Superior temporal gyrus (tissue), 1 donor: ENCODE results near the gene KLHL26.
"Not testable (repeated sequence)": the region's sequence is repeated elsewhere in the genome, so short reads cannot be mapped to it uniquely, and the experiment has no call there.

Experiments used
- DNase-seq: peaks from one replicate; pipeline ENCODE4 v3.0.0-alpha.2; 2016; ENCODE audit errors: extremely low spot score

KLHL26 gene

DNA sequence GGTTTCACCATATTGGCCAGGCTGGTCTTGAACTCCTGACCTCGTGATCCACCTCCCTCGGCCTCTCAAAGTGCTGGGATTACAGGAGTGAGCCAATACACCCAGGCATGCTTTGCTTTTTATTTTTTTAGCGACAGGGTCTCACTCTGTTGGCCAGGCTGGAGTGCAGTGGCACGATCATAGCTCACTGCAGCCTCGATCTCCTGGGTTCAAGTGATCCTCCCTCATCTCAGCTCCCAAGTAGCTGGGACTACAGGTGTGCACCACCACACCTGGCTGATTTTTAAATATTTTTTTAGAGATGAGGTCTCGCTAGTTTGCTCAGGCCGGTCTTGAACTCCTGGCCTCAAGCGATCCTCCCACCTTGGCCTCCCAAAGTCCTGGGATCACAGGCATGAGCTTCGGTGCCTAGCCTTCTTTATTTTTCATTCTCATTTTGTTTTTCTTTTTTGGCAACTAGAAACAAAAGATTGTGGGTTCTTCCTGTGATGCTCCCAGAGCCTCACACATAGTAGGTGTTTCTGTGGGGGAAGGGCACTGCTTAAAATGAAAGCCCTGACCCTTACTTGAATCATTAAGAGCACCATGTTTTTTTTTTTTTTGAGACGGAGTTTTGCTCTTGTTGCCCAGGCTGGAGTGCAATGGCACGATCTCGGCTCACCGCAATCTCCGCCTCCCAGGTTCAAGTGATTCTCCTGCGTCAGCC lies 36.0 kb upstream of the KLHL26 start:
- DNase-seq: not testable (repeated sequence)

DNA sequence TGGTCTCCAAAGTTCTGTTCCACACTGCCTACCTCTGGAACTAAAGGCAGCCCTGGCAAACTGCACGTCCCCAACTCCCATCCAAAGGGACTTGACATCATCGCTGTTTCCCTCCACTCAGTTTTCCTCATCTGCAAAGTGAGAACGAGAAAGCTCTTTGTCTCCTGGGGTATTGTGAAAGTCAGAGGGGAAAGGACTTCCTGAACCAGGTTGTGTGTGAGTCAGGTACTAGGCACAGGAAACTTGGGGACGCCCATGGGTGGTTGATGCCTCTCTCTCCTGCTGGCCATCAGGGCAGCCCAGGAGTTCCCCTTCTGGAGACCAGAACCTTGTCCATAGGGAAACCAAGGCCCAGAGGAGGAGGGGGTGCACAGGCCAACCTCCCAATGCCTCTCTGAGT lies 35.0 kb upstream of the KLHL26 start:
- DNase-seq: no peak

DNA sequence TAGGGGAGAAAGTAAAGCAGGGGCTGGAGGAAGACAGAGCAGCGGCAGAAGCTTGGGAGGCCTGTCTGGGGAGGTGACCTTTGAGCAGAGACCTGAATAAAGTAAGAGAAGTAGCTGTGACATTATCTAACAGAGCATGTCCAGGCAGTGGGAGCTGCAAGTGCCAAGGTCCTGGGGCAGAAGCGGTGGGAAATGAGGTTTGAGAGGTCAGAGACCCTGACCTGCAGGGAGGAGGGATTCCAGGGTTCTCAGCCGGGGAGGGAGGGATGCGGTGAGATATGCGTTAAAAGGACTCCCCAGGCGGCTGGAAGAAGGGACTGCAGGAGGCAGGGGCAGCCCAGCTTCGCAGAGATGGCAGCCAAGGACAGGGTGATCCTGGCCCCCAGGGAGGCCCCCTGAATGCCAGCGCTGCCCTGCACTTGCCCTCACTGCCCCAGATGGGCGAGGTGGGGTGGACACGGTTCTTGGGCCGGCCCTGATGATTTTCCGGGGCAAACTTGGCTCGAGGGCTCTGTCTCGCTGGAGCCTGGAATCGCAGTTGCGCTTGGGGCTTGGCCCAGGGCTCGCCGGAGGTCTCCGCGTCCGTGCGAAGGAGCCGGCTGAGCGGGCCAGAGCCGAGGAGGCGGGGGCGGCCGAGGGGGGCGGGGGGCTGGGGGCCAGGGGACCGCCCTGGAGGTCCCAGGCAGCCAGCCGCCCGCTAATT lies 33.4 kb upstream of the KLHL26 start:
- no peak for DNase-seq

DNA sequence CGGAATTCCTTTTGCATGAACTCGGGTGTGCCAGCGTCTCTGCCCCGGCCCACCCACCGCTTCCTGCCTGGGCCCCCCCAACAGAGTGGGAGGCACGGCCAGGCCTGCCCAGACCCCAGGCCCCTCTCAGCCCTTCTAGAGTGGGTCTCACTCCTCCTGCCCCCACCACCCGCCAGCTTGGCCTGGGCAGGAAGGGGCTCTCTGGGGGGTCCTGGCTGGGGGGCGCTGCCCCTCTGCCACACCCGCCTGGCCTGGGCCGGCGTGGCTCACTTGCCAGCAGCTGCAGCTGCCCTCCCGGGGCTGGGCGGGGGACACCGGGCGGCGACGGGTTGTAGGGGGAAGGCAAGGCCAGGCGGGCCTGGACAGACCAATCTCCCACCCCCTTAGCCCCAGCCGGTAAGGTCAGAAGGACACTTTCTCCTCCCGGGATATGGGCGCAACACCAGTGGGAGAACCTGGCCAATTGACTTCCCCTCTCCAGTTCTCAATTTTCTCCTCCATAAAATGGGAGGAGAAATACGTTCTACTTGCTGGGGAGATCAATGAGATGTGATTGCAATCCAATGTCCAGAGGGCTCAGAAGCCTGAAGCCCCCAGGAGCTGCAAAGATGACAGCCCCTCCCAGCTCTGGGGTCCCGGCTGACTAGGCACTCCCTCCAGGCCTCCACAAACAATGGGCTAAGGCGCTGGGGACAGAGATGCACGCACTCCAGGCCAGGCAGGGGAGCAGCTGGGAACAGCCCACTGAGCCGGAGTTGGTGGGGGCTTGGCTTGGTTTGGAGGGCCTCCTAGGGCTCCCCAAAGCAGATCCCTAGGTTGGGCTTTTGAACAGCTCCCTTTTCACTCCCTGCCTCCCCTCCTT lies 32.6 kb upstream of the KLHL26 start:
- DNase-seq: no peak

DNA sequence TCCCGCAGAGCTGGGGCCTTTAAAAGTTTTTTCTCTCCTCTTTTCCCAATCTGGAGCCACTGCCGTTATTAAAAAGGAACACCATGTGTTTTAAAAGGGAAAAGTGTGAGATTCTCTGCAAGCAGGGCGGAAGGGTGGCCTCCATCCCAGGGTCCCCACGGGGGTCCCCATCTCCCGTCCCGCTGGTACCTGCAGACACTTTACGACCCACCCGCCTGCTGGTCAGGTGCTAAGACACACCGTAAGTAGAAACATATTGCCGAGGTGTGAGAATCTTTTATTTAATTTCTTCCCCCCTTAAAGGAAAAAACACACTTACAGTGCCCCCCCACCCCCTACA lies 32.0 kb upstream of the KLHL26 start:
- DNase-seq: no peak

DNA sequence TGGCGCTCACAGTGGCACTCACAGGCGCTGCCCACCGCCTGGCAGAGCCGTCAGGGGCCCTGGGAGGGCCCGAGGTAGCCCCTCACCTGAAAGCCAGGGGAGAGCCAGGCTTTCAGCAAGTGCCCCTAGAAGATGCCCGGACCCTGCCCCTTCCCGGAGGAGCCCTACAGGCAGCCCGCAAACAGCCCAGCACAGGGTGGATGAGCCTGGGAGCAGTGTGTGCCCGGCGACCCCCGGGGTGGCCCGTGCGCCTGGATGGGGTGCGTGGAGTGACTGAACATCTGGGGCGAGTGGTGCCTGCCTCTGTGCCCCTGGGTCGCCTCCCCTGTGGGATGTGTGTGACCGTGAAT lies 31.7 kb upstream of the KLHL26 start:
- no peak for DNase-seq

DNA sequence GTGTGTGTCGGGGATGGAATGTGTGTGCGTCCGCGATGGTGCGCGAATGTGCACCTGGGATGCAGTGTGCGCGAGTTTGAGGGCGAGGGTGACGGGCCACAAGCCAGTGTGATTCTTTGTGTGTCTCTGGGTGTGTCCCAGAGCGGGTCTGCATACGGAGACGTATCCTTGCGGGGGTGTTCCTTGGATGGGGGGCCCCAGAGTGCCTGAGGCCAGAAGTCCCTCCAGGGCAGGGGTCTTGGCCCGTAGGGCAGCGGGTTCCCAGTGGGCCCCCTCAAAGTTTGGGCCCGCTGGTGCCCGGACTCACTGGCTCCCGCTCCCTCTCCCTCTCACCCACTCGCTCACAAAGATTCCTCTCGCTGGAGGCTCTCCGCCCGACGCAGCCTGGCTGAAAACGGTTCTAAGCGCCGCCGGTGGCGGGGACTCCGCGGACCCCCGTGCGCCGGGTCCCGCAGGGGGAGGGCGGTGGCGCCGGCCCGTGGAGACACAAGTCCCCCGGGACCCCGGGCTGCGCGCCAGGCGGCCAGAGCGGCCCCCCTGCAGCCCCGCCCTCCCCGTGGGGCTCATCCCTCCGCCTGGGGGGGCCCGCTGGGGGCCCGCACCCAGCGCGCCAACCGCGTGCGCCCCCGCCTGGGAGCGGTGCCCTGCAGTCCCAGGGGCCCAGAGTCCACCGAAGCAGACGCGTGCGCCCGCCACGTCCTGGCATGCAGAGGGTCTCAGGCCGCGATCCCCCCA lies 31.1 kb upstream of the KLHL26 start:
- no peak for DNase-seq

DNA sequence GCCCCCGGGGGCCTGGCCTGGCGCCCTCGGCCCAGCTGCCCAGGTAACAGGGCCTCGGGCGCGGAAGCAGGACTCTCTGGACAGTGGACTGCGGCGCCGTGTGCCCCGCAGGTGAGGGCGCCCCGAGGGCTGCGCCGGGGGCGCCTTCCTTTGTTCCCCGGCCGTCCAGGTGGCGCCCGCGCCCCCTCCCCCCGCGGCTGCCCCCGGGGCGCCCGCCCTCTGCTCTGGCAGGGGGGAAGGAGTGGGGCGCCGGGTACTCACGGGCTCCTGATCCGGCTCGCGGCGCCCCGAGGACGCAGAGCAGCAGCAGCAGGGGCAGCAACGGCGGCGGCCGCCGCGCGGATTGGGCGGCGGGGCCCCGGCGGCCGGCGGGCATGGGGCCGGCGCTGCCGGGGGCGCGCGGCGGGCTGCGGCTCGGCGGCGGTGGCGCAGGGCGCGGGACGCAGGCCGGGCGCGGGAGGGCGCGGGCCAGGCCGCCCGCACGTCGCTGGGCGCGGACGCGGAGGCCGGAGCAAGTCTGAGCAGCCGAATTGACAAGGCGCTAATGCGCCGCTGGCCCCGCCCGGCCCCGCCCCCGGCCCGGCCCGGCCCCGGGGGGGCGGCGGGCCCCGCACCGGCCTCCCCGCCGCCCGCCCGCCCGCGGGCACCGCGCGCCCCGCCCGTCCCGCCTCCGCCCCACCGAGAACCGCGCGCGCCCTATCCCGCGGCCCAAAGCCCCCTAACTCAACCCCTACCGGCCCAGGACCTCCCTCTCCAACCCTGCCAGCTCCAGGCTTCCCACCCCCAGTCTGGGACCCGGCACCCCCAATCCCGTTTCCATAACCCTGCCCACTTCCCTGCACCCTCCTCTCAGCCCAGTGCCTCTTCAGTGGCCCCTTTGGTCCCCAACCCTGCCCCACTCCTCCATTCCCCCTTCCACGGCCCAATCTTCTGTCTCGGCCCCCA lies 30.3 kb upstream of the KLHL26 start, which contains the start of gene CRLF1:
CRLF1 (minus strand) TSS at position 519 of the 945 bp plus-strand sequence; CDS start at position 376, 143 bp downstream.
- no peak for DNase-seq

DNA sequence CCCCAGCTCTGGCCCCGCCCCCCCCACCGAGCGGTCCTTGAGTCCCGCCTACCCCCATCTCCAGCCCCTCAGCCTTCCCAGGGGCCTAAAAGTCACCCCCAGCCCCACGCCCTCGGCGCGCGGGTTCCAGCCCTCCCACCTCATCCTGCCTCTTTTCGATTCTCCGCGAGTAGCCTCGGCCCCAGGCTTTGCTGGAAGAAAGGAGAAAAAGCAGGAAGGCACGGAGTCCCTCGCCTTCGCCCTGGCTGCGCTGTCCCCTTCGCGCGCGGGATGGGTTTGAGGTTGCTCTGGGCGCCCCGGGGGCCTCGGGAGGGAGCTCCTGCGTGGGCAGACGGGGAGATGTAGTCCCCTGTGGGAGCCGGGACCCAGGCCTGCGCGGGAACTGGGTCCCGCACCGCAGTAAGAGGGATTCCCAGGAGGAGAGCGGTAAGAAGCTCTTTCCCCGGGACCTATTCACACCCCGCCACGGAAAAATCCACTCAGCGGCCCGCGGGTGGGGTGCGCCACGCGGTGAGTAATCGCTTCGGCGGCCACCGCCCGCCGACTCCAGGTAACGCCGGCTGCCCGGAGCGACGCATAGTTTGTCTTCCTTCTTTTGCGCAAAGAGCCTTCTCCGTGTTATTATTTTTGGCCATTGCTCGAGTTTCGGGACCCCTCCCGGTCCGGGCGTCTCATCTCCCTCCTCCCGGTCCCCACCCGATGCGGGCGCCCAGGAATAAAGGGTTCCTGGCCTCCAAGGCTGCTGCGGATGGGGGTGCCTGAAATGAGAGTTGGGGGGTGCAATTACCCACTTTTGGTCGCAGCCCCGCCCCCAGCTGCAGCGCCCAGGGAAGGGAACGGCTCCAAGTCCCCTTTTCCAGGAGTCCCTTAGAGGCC lies 29.4 kb upstream of the KLHL26 start:
- no peak for DNase-seq

DNA sequence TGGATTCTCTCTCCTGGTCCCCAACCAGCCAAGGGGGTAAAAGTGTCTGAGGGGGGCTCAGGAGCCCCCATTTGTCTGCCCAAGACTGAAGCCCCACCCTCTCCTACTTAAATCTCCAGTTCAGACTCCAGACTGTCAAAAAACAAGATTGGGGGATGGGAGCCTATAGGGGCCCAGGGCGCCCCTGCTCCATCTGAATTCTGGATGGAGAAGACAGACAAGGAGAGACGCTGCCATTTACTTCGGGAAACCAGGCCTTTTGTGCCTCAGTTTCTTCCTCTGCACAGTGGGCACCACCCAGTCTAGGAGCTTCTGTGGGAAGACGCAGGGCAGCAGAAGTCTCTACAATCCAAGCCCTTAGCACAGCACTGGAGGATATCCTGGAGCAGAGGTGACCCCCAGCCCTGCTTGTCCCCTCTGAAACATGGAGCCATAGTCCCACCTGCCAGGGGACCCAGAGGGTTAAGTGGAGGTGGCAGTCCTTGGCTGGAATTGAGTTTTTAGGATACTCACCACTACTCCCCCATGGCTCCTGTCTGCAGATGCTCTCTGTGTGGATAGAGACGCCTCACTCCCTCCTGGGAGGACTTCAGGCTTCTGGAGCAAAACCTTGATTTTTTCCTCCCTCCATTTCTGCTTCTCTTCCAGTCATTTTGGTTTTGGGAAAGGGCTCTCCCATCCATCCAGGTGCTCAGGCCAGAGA lies 28.6 kb upstream of the KLHL26 start:
- DNase-seq: no peak

DNA sequence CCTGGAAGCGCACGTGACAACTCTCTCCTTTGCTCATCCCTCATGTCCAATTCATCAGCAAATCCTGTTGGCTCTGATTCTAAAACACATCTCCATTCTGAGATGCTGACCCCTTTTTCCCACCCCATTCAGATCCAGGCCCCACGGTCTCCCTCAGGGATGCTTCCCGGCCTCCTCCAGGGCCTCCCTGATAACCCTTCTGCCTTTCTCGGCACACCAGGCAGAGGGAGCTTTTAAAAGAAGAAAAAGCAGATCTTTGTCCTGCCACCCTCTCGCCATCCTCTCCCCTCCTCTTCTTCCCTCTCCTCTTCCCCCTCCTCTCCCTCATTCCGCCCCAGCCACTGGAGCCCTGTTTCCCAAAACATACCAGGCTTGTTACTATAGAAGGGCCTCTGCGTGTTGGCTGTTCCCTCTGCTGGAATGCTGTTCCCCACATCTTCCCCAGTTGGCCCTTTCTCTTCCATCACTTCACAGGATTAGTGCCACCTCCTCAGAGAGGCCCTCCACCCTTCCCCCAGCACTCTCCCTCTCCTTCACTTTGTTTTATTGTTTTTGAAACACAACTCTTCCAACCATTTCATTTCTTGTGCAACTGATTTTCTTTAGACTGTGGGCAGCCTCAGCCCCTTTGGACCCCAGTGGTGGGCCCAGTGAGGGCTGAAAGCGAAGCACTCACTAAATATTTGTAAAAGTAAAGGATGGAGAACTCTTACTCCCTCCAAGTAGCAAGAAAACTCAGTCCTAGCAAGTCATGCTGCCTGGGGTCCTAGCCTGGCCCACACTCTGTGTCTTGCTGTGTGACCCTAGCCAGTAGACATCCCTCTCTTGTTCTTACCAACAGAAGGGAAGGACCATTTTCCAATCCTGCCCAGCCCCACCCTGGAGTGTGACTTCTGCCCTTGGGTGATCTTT lies 27.8 kb upstream of the KLHL26 start:
- no peak for DNase-seq

DNA sequence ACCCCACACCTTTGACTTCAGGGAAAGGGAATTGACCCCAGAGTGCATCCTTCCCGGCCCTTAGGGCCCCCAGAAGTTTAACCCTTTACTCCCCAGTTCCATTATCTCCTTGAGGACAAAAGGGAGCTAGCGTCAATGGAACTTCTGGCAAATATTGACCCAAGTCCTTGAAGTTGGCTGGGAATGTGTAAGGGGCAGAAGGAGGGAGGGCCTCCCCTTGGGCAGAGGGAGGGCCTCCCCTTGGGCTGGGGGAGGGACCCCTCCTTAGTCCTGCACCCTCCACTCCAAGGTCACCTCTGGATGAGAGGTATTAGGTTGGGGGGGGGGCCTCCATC lies 27.1 kb upstream of the KLHL26 start:
- DNase-seq: no peak

DNA sequence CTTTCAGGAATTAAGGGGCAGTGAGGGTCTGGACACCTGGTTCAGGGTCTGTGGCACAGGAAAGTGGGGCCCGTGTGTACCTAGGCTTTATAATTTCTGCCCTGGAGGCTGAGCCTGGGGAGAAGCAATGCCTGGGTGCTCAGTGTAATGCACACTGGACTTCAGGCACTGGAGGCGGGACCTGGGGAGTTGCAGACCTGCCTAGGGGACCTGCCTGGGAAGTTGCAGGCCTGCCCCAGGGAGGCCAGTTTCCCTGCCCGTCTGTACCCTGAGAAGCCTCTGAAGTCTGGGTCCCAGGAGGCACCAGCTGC lies 26.6 kb upstream of the KLHL26 start:
- no peak for DNase-seq

DNA sequence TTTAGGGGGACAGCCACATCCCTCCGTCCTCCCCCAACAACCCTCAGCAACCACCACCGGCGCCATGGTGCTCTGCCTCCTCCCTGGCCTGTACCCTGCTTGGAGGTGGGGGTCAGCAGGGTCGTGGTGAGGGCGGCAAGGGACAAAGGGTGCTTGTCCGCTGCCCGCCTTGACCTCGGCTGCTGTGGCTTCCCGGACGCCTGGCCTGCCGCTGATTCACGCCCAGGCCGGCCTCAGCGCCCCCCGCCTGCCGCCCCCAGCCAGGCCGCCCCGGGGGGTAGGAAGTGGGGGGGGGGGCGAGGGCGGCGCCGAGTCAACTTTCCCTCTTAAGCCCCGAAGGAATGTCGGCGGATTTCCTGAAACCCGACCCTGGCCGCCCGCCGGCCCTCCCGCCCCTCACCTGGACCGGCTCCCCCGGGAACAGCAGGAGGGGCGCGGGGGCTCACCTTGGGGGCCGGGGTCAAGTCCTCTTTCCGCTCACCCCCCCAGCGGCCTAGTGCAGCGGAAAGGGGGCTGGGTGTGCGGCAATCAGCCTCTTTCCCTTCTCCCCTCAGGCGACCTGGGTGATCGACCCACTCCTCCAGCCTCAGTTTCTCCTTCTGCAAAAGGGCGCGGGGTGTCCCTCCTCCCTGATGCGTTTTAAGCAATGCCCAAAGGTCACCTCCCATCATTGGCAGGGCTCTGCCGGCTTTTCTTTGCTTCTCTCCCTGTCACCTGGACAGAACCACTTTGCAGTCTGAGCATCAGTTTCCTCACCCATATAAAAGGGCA lies 26.1 kb upstream of the KLHL26 start:
- no peak for DNase-seq

DNA sequence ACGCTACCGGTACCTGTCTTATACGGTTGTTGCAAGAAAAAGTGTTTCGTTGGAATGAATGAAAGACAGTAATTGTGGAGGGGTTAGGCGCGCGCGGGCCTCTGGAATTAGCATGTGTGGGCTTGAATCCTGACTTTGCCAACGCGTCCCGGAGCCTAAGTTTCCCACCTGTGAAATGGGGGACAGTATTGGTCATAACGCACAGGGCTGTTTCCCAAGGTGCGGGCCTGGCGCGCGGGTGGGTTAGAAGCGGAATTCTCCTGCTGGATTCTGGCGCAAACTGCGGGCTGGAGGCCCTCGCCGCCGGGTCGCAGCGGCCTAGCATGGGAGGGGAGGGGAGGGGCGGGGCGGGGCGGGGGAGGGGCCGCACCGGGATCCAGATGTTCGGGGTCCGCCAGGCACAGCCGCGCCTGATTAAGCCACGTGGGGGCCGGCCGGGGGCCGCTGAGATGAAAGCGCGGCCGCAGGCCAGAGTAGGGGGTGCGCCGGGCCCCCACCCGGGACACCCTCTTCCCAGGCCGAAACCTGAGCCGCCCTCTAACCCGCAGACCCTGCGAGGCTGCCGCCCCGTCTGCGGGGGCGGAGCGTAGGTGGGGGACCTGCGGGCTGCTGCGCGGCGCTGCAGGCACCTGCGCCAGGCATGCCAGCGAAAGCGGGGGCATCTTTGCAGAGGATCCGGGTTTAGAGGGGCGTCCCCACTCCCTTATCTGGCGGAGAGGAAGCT lies 25.3 kb upstream of the KLHL26 start:
- DNase-seq: no peak

DNA sequence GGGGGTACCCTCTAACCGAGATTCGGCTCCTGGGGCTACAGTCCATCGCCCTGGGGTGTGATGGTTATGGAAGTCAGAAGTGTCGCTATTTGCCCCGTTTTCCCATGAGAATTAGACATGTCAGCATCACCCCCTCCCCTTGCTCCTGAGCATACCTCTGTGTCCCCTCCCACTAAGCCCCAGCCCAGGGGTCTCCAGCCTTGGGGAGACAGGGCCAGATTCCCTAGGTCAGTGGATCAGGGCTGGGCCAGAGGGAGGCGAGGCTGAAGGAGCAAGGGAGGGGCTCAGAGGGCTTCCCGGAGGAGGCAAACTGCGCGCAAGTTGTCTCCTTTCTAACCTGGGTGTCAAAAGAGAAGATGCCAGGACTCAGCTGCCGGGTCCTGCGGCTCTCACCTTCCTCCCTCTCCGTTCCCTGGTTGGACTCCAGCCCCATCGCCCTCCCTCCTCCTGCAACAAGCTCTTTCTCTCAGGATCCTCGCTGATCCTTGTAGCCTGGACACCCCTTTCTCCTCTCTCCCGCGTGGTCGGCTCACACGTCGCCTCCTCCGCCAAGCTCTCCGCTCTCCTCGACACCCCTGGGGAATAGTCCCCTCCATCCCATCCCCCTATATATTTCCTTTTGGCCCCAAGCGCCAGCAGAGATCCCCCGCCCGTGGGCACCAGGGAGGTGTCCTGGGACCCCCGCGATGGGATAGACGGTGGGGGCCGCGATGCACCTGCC lies 24.6 kb upstream of the KLHL26 start:
- no peak for DNase-seq
